Adrenal gland (tissue), 5 donors: Measurements from ENCODE around the gene EMILIN2.

Experiments
- CTCF ChIP-seq, 6 experiments: fragments of 450-650 bp in 4 of 6; fragments of 200-600 bp in 2 of 6; sonication (generic) in 1 of 6; IDR thresholded peaks; 1 replicate in 5 of 6; 2 replicates in 1 of 6; pipeline versions ENCODE4 v1.5.1 to v1.8.0; 2016 to 2021; ENCODE audit warnings: antibody characterized with exemption in 6 of 6, mild to moderate bottlenecking in 2 of 6, moderate library complexity in 1 of 6
- POLR2A ChIP-seq, 2 donors: fragments of 450-650 bp; IDR thresholded peaks; one replicate each; pipeline ENCODE4 v1.6.1; 2017; ENCODE audit warnings: antibody characterized with exemption in 2 of 2, mild to moderate bottlenecking in 2 of 2, moderate library complexity in 1 of 2
- donor health status: DM: no; HTN: no; CAD: no.

GRCh38 chr18:2871111-2871720 lies 24.4 kb downstream of the EMILIN2 start:
- TF ChIP-seq CTCF (IDR thresholded peaks at IDR 0.05) (no peak), POLR2A (IDR thresholded peaks at IDR 0.05) (no peak)
